Duodenal mucosa (tissue), 2 donors: ENCODE results near the gene EPN3.
A peak's percentile ranks its signal among the peaks of the same experiment; 100 is the strongest.

Source experiments
- H3K27ac ChIP-seq: one replicate; pipeline ENCODE4 v1.7.0; 2013; ENCODE audit warnings: low read depth, low read length
- H3K27me3 ChIP-seq, 2 donors: one replicate each; pipeline ENCODE4 v1.7.0; 2013; ENCODE audit warnings: low read length in 2 of 2, control low read depth in 1 of 2; ENCODE audit not compliant: insufficient read depth in 2 of 2, control insufficient read depth in 1 of 2
- H3K36me3 ChIP-seq, 2 donors: one replicate each; pipeline ENCODE4 v1.7.0; 2013; ENCODE audit warnings: low read length in 2 of 2, control low read depth in 1 of 2; ENCODE audit not compliant: insufficient read depth in 2 of 2, control insufficient read depth in 1 of 2
- H3K4me1 ChIP-seq, 2 donors: one replicate each; pipeline ENCODE4 v1.7.0; 2013; ENCODE audit warnings: low read length in 2 of 2, control low read depth in 1 of 2; ENCODE audit not compliant: insufficient read depth in 2 of 2, control insufficient read depth in 1 of 2
- H3K4me3 ChIP-seq, 2 donors: one replicate each; pipeline ENCODE4 v1.7.0; 2013; ENCODE audit warnings: low read length in 2 of 2, low read depth in 1 of 2
- H3K9ac ChIP-seq, 2 donors: one replicate each; pipeline ENCODE4 v1.7.0; 2013; ENCODE audit warnings: low read length in 2 of 2, low read depth in 1 of 2
- H3K9me3 ChIP-seq, 2 donors: one replicate each; pipeline ENCODE4 v1.7.0; 2013; ENCODE audit warnings: low read length in 2 of 2, control low read depth in 1 of 2; ENCODE audit not compliant: control insufficient read depth in 1 of 2

EPN3 gene

DNA sequence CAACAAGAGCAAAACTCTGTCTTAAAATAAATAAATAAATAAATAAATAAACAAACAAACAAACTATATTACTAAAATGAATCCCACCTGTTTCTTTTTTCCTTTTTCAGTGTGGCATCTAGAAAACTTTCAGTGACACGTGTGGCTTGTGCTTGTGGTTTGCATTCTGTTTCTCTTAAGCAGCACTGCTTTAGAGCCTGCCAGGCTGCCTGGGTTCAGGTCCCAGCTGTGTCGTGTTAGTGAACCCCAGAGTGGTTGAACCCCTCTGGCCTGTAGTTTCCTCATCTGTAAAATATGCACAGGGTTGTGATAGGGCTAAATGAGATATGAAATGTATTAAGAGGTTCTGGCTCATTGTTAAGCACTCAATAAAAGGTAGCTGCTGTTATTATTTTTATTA, 12.1 kb upstream of the EPN3 start:
- H3K4me1 ChIP-seq, result no peaks in the 10 kb centered on the region
- no peaks in the 10 kb centered on the region for H3K9me3 ChIP-seq
- no peaks in the 10 kb centered on the region for H3K36me3 ChIP-seq
- no peaks in the 10 kb centered on the region for H3K27me3 ChIP-seq
- no peak overlapping the region for H3K27ac ChIP-seq
- no peak overlapping the region for H3K4me3 ChIP-seq
- H3K9ac ChIP-seq, result no peak overlapping the region

DNA sequence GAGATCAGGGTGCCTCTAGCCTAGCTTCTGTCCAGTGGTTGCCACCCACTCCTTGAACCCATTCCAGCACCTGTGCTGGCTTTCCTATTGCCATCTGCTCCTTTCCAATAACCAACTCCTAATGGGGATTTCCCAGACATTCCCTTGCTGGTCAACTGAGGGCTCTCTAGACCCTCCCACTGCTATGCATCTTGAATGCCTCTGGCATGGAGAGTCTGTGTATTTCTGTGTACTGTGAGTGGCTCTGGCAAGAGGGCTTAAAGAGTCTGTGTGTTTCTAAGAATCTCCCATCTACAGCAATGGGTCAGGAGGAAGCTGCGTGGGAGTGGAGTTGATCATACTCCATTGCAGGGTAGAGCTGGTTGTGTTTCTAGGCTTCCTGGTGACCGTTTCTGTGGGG, 11.0 kb upstream of the EPN3 start:
- Histone ChIP-seq H3K27me3 (no peaks in the 10 kb centered on the region), H3K36me3 (no peaks in the 10 kb centered on the region), H3K9me3 (no peaks in the 10 kb centered on the region), H3K9ac (no peak overlapping the region), H3K4me1 (no peaks in the 10 kb centered on the region), H3K4me3 (no peak overlapping the region), H3K27ac (no peak overlapping the region)

DNA sequence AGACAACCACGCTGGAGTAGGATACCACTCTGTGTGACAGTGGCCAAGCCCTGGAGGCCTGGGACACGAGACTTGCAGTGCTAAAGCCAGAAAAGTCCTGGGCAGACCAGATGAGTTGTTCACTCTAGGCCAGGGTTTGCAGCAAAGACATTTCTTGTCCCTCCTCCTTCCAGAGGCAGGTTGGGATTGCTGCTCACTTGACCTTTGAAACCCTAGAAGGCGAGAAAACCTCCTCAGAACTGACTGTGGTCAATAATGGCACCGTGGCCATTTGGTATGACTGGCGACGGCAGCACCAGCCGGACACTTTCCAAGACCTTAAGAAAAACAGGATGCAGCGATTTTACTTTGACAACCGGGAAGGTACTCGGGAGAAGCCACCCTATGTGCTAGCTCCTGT, 9.8 kb upstream of the EPN3 start:
- no peaks in the 10 kb centered on the region for H3K27me3 ChIP-seq
- H3K36me3 ChIP-seq, result no peaks in the 10 kb centered on the region
- no peaks in the 10 kb centered on the region for H3K9me3 ChIP-seq
- no peak overlapping the region for H3K27ac ChIP-seq
- no peak overlapping the region for H3K9ac ChIP-seq
- no peaks in the 10 kb centered on the region for H3K4me1 ChIP-seq
- H3K4me3 ChIP-seq, result no peak overlapping the region

DNA sequence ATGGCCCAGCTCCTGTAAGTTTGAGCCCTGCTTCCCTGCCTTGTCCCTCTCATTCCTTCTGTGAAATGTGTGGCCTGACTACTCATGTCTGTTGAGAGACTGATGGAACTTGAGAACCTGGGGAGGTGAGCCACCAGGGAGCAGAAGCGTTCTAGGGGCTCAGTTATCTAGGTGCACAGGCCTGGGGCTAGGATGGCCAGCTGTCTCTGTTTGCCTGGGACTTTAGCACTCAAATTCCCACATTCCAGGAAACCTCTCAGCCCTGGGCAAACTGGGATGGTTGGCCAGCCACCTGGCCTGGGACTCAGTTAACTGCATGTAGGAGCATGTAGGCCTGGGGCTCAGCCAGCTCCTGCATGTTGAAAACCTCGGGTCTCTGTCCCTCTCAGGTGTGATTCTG, 9.3 kb upstream of the EPN3 start:
- Histone ChIP-seq H3K36me3 (no peaks in the 10 kb centered on the region), H3K9me3 (no peaks in the 10 kb centered on the region), H3K27me3 (no peaks in the 10 kb centered on the region), H3K27ac (no peak overlapping the region), H3K4me3 (no peak overlapping the region), H3K9ac (no peak overlapping the region), H3K4me1 (no peaks in the 10 kb centered on the region)

DNA sequence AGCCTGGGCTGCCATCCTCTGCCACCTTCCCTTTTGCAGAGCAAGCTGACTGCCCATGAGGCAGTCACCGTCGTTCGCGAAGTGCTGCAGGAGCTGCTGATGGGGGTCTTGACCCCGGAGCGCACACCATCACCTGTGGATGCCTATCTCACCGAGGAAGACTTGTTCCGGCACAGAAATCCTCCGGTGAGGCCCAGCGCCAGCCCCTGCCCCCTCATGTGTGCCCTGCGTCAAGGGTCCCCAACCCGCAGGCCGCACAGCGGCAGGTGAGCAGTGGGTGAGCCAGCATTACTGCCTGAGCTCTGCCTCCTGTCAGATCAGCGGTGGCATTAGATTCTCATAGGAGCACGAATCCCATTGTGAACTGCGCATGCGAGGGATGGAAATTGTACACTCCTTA, 7.7 kb upstream of the EPN3 start:
- Histone ChIP-seq H3K27me3 (peaks cover 0 to 3% of the 10 kb centered on the region in 2 donors), H3K4me1 (no peaks in the 10 kb centered on the region), H3K27ac (no peak overlapping the region), H3K4me3 (no peak overlapping the region), H3K9ac (no peak overlapping the region), H3K36me3 (no peaks in the 10 kb centered on the region), H3K9me3 (no peaks in the 10 kb centered on the region)

DNA sequence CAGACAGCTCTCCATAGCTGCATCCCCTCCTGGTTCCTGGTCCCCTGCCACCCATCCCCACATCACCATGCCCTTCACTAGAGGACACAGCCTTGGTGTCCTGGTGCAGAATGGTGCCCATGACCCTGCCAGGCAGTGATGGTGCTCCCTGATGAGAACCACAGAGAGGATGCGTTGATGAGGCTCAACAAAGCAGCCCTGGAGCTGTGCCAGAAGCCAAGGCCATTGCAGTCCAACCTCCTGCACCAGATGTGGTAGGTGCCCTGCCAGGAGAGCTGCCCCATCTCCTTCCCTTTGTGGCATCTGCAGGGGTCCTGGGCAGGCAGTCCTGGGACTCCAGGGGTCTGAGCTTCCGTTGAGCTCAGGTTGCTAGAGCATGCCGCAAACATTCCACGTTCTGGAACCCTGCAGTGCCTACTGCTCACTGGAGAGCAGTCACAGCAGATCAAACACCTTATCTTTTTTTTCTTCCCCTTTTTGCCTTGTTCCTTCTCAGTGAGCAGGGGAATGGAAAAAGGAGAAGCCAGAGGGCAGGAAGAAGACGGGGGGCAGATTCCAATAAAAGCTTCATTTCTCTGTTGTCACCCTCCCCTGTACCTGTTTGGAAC, 5.3 kb upstream of the EPN3 start:
- H3K9ac ChIP-seq, result no peak overlapping the region
- peaks cover 1 to 6% of the 10 kb centered on the region in 2 donors for H3K27me3 ChIP-seq
- peaks cover 9 to 12% of the 10 kb centered on the region in 2 donors for H3K4me1 ChIP-seq
- H3K4me3 ChIP-seq, result no peak overlapping the region
- no peaks in the 10 kb centered on the region for H3K9me3 ChIP-seq
- no peak overlapping the region for H3K27ac ChIP-seq
- no peaks in the 10 kb centered on the region for H3K36me3 ChIP-seq

DNA sequence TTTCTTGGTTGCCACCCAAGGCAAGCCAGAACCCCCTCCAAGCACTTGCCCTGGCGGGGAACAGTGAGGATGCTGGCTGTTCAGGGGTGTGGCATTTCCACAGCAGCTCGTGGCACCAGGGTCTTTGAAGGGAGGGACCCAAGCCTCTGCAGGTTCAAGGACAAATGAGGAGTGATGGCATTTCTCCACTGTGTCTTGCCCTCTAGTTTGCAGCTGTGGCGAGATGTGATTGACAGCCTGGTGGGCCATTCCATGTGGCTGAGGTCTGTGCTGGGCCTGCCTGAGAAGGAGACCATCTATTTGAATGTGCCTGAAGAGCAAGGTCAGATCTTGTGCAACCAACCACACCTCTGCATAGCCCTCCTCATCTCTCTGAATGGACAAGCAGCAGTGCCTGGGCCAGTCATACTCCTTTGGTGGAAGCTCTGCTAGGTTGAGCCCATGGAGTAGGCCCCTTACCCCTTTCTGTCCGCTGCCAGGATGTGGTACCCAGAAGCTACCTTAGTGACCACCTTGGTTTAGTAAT, 4.5 kb upstream of the EPN3 start:
- Histone ChIP-seq H3K9ac (no peak overlapping the region), H3K27me3 (peaks cover 7 to 11% of the 10 kb centered on the region in 2 donors), H3K9me3 (no peaks in the 10 kb centered on the region), H3K36me3 (no peaks in the 10 kb centered on the region), H3K4me1 (peaks cover 14 to 16% of the 10 kb centered on the region in 2 donors), H3K4me3 (no peak overlapping the region), H3K27ac (no peak overlapping the region)

DNA sequence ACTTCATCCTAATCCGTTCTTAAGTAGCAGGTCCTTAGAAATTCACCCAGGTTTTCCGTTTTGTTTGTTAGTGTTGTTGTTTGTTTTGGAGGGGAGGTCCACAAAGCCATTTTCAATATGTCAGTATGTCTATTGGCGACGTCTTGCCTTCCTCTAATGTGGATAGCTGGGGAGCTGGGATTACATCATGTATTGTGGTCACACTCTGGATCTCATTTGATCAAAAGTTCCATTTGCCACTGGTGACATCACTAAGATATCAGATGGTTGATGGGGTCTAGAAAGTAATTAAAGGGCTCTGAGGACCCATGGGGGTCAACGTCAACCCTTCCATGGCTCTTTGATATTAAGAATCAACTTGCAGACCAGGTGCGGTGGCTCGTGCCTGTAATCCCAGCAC, 2.7 kb upstream of the EPN3 start:
- H3K9ac ChIP-seq, result no peak overlapping the region
- H3K27me3 ChIP-seq, result peaks cover 7 to 16% of the 10 kb centered on the region in 2 donors
- no peak overlapping the region for H3K27ac ChIP-seq
- H3K4me3 ChIP-seq, result no peak overlapping the region
- no peaks in the 10 kb centered on the region for H3K9me3 ChIP-seq
- no peaks in the 10 kb centered on the region for H3K36me3 ChIP-seq
- H3K4me1 ChIP-seq, result peaks cover 19 to 33% of the 10 kb centered on the region in 2 donors

DNA sequence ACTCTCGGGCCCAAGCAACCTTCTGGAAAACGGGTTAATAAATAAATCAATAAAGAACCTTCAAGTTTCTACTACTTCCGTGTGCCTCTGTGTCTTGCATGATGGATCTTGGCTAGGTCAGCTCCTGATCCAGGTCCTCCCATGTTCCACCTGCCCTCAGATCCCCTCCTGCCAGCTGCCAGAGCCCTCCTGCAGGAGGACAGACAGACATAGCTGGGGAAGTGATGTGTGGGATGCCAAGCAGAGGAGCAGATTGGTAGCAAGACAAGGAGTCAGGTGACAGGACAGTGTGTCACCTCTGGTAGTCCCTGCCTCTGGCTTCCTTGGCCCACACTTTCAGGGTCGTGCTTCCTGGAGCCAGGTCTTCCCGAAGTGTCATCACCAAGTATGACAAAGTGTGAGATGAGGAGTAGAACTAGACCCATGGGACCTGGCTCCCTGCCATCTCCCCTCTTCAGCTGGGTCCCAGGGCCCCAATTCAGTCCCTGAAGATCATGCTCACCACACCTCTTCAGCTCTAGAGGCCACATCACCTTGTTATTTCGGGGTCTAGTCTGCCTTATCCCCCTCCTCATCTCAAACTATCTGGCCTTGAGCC, 1.0 kb upstream of the EPN3 start:
- Histone ChIP-seq H3K36me3 (peaks cover 3 to 4% of the 10 kb centered on the region in 2 donors), H3K4me3 (no peak overlapping the region), H3K27ac (no peak overlapping the region), H3K9me3 (no peaks in the 10 kb centered on the region), H3K27me3 (peaks cover 7 to 16% of the 10 kb centered on the region in 2 donors), H3K9ac (peak overlapping the region in 1 of 2 donors; percentile 45), H3K4me1 (peaks cover 33 to 44% of the 10 kb centered on the region in 2 donors)

DNA sequence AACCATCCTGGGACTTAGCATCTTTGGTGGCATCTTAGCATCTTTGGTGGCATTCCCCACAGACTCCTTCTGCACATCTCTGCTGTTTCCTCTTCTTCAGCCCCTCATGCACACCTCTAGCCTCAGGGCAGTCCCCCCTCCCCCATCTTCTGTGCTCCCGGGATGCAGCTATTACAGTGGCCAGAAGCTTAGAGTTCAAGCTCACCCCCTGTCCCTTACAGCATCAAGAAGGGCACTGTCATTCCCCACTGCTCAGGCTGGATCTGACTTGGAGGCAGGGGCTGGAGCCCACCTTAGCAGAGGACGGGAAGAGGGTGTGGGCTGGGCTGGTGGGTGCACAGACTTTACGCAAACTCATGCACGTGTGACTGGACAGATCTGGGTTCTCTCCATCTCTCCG, 650 bp downstream of the EPN3 start:
- peaks cover 7 to 16% of the 10 kb centered on the region in 2 donors for H3K27me3 ChIP-seq
- peaks cover 8 to 9% of the 10 kb centered on the region in 2 donors for H3K36me3 ChIP-seq
- peak overlapping the region; percentile 72 to 87 for H3K9ac ChIP-seq
- H3K27ac ChIP-seq, result peak overlapping the region; percentile 92
- no peaks in the 10 kb centered on the region for H3K9me3 ChIP-seq
- H3K4me1 ChIP-seq, result peaks cover 47 to 51% of the 10 kb centered on the region in 2 donors
- peak overlapping the region; percentile 77 to 79 for H3K4me3 ChIP-seq
